Hepatocyte (in vitro differentiated cells): ENCODE data around the gene CDKN1A. TPM values are rescaled to one million over a fixed set of nuclear protein-coding genes. Genes with fewer than 3 reads are reported as not detected.

Experiments used
- DNase-seq: peaks from one replicate; pipeline ENCODE4 v3.0.0-alpha.2; 2016; ENCODE audit warnings: low spot score
- H2AFZ ChIP-seq: fragments of 200-600 bp; sonication (generic); 2 replicates; pipeline ENCODE4 v1.6.0; 2016; ENCODE audit warnings: antibody characterized with exemption, mild to moderate bottlenecking
- H3K27ac ChIP-seq: fragments of 200-600 bp; sonication (generic); 2 replicates; pipeline ENCODE4 v1.5.1; 2016; ENCODE audit warnings: mild to moderate bottlenecking
- H3K27me3 ChIP-seq: fragments of 200-600 bp; sonication (generic); 2 replicates; pipeline ENCODE4 v1.6.1; 2016
- H3K36me3 ChIP-seq: fragments of 200-600 bp; sonication (generic); replicated peaks from 2 replicates; pipeline ENCODE4 v1.5.1; 2016; ENCODE audit warnings: low read depth; ENCODE audit not compliant: insufficient read depth
- H3K4me1 ChIP-seq: fragments of 200-600 bp; sonication (generic); 2 replicates; pipeline ENCODE4 v1.5.1; 2016; ENCODE audit warnings: mild to moderate bottlenecking, moderate library complexity; ENCODE audit not compliant: insufficient read depth
- H3K4me2 ChIP-seq: fragments of 200-600 bp; sonication (generic); 2 replicates; pipeline ENCODE4 v1.6.0; 2016
- H3K4me3 ChIP-seq: fragments of 200-600 bp; sonication (generic); 2 replicates; pipeline ENCODE4 v1.5.1; 2016; ENCODE audit warnings: mild to moderate bottlenecking
- H3K79me2 ChIP-seq: fragments of 200-600 bp; sonication (generic); 2 replicates; pipeline ENCODE4 v1.6.0; 2017; ENCODE audit warnings: mild to moderate bottlenecking
- H3K9me2 ChIP-seq: fragments of 200-600 bp; sonication (generic); replicated peaks from 2 replicates; pipeline ENCODE4 v1.6.0; 2017; ENCODE audit warnings: mild to moderate bottlenecking; ENCODE audit not compliant: insufficient read depth
- H3K9me3 ChIP-seq: fragments of 200-600 bp; sonication (generic); 2 replicates; pipeline ENCODE4 v1.5.1; 2016; ENCODE audit warnings: low read depth, mild to moderate bottlenecking
- H4K20me1 ChIP-seq: fragments of 200-600 bp; sonication (generic); 2 replicates; pipeline ENCODE4 v1.6.0; 2016; ENCODE audit warnings: mild to moderate bottlenecking; ENCODE audit not compliant: insufficient read depth, poor library complexity, severe bottlenecking
- CTCF ChIP-seq: fragments of 200-600 bp; sonication (generic); IDR thresholded peaks from 2 replicates; pipeline ENCODE4 v1.5.1; 2016; ENCODE audit warnings: antibody characterized with exemption, mild to moderate bottlenecking; ENCODE audit not compliant: poor library complexity
- EZH2 ChIP-seq: fragments of 200-600 bp; sonication (generic); IDR thresholded peaks from 2 replicates; pipeline ENCODE4 v1.6.1; 2016; ENCODE audit warnings: antibody characterized with exemption, mild to moderate bottlenecking, borderline replicate concordance
- EZH2phosphoT487 ChIP-seq: fragments of 200-600 bp; sonication (generic); IDR thresholded peaks from one replicate; pipeline ENCODE4 v1.6.1; 2018; ENCODE audit warnings: antibody characterized with exemption, mild to moderate bottlenecking, low read depth, moderate library complexity; ENCODE audit not compliant: unreplicated experiment, severe bottlenecking
- WGBS: methylation state at CpG from one replicate; pipeline ENCODE4 v1.1.6; 2016; ENCODE audit warnings: low lambda C conversion rate; ENCODE audit errors: missing lambda C conversion rate; 5-methylcytosine and 5-hydroxymethylcytosine counted together
- polyA plus RNA-seq: library from polyadenylated mRNA; unstranded; fragments of >200 nt; fragmentation: Nextera tagmentation; extraction: Ambion mirVana; gene quantifications from 2 replicates; pipeline ENCODE4 v1.2.1, GENCODE V29; 2016
- total RNA-seq: library from RNA; depleted of rRNA; stranded (reverse); fragments of >200 nt; gene quantifications from 2 replicates; pipeline ENCODE4 v1.2.3, GENCODE V29; 2014

The CDKN1A gene
- total and polyA plus RNA-seq, 2 experiments from 2014 or later, result 246 to 344 TPM

DNA sequence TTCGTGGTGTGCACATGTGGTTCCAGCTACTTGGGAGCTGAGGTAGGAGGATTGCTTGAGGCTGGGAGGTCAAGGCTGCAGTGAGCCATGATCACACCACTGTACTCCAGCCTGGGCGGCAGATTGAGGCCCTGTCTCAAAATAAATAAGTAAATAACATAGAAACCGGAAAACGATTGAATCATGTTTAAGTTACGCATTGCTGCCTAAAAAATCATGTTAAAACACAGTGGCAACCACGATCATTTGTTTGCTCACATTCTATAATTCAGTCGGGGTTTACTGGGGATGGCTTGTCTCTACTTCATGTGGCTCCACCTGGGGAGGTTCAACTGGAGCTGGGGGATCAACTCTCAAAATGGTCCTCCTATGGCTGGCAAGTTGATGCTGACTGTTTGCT lies 8.2 kb upstream of the CDKN1A start:
- no peak overlapping the region for H2AFZ ChIP-seq

DNA sequence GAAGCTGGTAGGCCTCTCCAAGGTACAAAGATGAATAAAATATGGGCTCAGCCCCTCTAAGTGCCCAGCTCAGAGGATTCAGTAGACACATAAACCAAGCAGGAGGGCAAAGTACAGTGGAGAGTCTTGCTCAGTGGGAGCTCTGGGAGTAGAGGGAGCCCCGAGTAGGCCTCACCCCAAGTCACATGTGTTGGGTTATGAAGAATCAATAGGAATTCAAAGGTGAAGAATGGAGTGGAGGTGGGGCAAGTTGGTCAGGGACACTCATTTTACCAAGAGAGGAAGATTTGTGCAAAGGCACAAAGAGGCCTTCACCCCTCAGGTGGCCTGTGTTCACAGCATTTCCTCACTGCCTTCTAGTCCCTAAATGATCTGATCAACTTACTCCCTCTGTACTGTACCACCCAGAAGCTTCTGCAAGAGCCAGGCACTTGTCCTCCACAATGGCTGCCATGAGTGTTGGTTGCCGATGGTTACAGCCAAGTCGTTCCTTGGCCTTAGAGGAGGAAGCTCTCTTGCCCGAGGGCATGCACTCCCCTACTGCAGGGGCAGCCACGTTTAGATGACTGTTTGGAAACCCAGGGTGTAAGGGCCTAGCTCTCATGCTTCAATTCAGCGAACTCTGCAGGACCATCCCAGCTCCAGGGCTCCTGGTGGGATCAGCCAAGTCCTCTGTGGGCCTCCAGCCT lies 6.7 kb upstream of the CDKN1A start:
- no peaks in the 10 kb centered on the region for H3K36me3 ChIP-seq
- H3K4me3 ChIP-seq, result no peak overlapping the region
- TF ChIP-seq EZH2phosphoT487 (no peak), CTCF (no peak), EZH2 (no peak)
- DNase-seq, result no peak
- H3K9me2 ChIP-seq, result no peaks in the 10 kb centered on the region
- peak overlapping the region; percentile 70 for H3K27ac ChIP-seq
- 61% methylated on average over 6 of the region's 6 CpGs for WGBS
- H3K4me1 ChIP-seq, result peaks cover 41% of the 10 kb centered on the region
- no peaks in the 10 kb centered on the region for H3K9me3 ChIP-seq
- no peak overlapping the region for H3K4me2 ChIP-seq
- H2AFZ ChIP-seq, result no peak overlapping the region
- no peaks in the 10 kb centered on the region for H3K79me2 ChIP-seq
- H3K27me3 ChIP-seq, result no peaks in the 10 kb centered on the region
- H4K20me1 ChIP-seq, result no peaks in the 10 kb centered on the region

More for the DNA sequence above, 8.2 kb upstream of the CDKN1A start:
- peaks cover 35% of the 10 kb centered on the region for H3K4me1 ChIP-seq
- no peak overlapping the region for H3K27ac ChIP-seq
- H4K20me1 ChIP-seq, result no peaks in the 10 kb centered on the region
- no peaks in the 10 kb centered on the region for H3K79me2 ChIP-seq
- WGBS, result 93% methylated on average over 7 of the region's 7 CpGs
- H3K9me2 ChIP-seq, result no peaks in the 10 kb centered on the region
- DNase-seq, result no peak
- H3K36me3 ChIP-seq, result no peaks in the 10 kb centered on the region
- no peaks in the 10 kb centered on the region for H3K9me3 ChIP-seq
- no peak for TF ChIP-seq CTCF
- no peak for TF ChIP-seq EZH2phosphoT487
- no peak for TF ChIP-seq EZH2
- no peak overlapping the region for H3K4me2 ChIP-seq
- no peak overlapping the region for H3K4me3 ChIP-seq
- H3K27me3 ChIP-seq, result no peaks in the 10 kb centered on the region

GRCh38 chr6:36673882-36674281 lies 4.6 kb upstream of the CDKN1A start:
- Histone ChIP-seq H3K4me3 (no peak overlapping the region), H2AFZ (no peak overlapping the region), H3K4me1 (peaks cover 43% of the 10 kb centered on the region), H3K9me2 (no peaks in the 10 kb centered on the region), H3K27ac (no peak overlapping the region), H3K27me3 (no peaks in the 10 kb centered on the region), H3K36me3 (no peaks in the 10 kb centered on the region), H3K9me3 (no peaks in the 10 kb centered on the region), H3K4me2 (no peak overlapping the region), H3K79me2 (peaks cover 3% of the 10 kb centered on the region), H4K20me1 (peaks cover 1% of the 10 kb centered on the region)
- 92% methylated on average over 10 of the region's 10 CpGs for WGBS
- no peak for TF ChIP-seq CTCF
- no peak for TF ChIP-seq EZH2phosphoT487
- TF ChIP-seq EZH2, result no peak
- no peak for DNase-seq
